ENCODE results near the gene BAIAP3.
A peak's percentile ranks its signal among the peaks of the same experiment; 100 is the strongest.

BAIAP3 gene

DNA sequence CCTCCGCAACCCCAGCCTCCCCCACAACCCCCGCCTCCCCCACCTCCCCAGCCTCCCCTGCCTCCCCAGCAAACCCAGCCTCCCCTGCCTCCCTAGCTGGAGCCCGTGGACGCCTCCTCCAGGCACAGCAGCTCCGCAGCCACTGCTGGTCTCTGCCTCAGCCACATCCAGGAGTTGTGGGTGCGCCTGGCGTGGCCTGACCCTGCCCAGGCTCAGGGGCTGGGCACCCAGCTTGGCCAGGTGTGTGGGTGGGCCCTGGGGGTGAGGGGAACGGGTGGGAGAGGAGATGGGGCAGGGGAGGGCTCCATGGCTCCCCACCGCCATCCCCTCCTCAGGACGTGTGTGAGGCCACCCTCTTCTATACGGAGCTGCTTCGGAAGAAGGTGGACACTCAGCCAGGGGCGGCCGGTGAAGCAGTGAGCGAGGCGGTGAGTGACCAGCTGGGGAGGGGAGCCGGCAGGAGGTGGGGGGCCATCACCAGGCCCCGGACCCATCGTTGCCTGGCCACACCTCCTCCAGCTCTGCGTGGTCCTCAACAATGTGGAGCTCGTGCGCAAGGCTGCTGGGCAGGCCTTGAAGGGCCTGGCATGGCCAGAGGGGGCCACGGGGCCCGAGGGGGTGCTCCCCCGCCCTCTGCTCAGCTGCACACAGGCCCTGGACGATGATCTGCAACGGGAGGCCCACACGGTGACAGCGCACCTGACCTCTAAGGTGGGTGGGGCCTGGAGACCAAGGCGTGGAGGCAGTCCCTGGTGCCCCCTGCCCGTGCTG, 12.4 kb downstream of the BAIAP3 start:
- no peak for DNase-seq

DNA sequence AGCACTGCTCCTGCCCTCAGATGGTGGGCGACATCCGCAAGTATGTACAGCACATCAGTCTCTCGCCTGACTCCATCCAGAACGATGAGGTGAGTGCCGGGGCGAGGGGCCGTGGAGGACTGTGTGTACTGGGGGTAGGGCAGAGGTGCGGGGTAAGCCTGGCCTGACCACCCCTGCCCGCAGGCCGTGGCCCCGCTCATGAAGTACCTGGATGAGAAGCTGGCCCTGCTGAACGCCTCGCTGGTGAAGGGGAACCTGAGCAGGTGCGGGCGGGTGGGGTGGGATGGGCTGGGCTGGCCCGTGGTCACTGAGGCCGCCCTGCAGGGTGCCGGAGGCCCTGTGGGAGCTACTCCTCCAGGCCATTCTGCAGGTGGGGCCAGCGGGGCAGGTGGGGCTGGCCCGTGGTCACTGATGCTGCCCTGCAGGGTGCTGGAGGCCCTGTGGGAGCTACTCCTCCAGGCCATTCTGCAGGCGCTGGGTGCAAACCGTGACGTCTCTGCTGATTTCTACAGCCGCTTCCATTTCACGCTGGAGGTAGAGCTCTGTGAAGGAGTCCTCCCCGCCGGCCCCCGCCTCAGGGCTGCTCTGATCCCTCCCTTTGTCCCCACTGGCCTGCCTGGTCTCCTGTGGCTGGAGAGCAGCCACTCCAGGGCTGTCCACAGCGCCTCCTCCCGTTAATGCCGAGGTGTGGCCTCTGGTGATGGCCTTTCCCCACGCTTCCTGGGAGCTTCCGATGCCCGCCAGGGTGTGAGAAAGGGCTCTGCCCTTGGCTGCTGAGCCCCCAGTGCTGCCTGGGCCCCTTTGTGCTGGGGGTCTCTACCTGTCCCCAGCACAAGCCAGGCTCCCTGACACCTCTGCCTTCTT, 13.2 kb downstream of the BAIAP3 start:
- no peak for DNase-seq

DNA sequence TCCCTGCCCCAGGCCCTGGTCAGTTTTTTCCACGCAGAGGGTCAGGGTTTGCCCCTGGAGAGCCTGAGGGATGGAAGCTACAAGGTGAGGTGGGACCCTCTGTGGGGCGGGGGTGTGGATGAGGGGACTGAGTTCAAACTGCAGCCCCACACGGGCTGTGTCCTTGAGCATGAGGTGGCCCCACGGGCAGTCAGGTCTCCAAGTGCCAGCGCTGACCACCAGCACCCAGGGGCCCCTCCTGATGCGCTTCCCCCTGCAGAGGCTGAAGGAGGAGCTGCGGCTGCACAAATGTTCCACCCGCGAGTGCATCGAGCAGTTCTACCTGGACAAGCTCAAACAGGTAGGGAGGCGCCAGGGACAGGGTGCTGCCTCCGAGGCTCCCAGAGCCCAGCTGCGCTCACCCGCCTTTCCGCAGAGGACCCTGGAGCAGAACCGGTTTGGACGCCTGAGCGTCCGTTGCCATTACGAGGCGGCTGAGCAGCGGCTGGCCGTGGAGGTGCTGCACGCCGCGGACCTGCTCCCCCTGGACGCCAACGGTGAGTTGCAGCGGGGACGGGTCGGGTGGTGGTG, 13.9 kb downstream of the BAIAP3 start:
- DNase-seq, result no peak

DNA sequence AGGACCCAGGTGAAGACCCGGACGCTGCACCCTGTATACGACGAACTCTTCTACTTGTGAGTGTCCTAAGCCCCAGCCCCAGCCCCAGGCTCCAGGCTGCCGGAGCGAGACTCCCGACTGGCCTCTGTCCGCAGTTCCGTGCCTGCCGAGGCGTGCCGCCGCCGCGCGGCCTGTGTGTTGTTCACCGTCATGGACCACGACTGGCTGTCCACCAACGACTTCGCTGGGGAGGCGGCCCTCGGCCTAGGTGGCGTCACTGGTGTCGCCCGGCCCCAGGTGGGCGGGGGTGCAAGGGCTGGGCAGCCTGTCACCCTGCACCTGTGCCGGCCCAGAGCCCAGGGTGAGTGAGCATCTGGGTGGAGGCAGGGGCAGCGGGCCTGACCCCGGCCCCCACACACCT, 14.5 kb downstream of the BAIAP3 start:
- DNase-seq, result no peak

DNA sequence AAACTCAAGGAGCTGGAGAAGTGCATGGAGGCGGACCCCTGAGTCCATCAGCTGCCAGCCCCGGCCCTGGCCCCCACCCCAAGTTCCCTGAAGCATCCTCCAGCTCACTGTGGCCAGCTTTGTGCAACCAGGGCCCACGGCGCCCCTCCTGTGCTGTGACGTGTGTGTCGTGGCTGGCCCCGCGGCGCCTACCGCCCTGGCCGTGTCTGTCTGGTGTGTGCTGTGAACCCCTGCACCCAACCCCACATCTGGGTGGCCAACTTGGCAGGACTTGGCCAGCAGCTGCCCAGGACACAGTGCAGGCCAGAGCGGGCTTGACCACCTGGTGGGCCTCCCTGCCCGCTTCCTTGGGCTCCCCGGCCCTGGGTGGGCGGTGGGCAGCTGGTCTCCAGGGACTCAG, 15.0 kb downstream of the BAIAP3 start:
- DNase-seq, result no peak

DNA sequence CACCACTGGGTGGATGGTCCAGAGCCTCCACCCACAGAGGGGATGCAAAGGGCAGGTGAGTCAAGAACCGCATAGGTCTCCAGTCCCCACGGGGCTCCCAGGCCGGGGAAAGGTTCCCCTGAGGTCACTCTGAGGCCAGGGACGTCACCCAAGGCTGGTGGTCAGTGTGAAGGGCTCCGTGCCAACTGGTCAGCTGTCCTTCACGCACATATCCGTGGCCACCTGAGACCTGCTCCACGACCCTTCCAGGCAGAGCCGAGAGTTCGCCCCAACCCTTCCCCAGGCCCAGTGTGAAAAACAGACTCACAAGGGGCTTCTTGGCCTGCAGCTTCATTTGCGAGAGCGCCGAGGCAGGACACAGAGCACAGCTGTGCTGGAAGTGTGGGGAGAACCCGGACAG, 15.5 kb downstream of the BAIAP3 start:
- DNase-seq, result no peak

DNA sequence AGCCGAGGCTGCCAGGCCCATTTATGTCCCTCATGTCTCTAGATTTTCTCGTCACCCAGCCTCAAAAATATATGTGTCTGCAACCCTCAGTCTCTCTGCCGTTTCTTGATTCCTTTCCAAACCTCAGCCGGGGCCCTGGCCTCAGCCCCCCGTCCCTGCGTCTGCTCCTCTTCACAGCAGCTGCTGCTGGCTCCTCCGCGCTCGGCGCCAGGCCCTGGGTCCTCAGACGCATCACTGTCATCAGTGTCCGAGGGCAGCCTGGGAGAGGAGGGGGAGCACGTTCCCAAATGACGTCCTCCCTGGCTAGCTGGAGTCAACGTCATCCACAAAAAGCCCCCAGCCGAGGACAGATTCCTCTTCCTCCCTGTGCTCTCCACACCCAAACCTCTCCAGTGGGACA, 15.9 kb downstream of the BAIAP3 start:
- DNase-seq, result peak in 1 of 58 donors; percentile 5

DNA sequence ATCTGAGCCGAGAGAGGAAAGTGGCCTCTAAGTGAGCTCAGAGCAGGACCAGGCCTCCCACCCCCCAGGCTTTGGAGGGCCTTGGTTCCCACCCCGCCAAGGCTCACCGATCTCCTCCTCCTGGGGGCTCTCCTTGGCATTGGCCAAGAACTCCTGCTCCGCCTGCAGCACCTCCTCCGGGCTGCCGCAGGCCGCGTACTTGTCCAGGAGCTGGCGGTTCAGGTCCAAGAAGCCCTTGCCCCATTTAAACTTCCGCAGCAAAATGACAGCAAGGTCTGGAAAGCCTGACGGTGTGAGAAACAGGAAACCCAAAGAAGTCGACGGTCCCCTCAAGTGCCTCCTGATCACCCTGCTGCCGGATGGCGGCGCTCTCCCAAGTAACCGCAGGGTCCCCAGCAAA, 16.5 kb downstream of the BAIAP3 start:
- DNase-seq, result no peak

DNA sequence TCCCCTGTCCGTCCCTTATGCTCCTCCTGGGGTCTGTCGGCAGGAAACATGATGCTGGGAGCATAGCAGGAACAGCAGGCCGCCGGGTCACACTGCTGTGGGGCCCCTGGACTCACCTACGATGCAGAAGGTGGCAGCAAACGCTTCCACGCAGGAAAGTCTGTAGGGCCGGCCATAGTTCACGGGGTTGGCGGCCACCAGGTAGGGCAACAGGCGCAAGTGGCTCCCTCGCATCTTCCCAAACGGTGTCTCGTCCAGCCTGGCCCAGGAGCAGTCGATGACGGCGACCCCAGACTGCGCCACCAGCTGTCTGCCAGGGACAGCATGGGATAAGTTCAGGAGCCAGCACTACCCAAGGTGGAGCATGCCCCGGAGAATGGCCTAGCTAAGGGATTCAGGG, 17.2 kb downstream of the BAIAP3 start:
- DNase-seq, result no peak

DNA sequence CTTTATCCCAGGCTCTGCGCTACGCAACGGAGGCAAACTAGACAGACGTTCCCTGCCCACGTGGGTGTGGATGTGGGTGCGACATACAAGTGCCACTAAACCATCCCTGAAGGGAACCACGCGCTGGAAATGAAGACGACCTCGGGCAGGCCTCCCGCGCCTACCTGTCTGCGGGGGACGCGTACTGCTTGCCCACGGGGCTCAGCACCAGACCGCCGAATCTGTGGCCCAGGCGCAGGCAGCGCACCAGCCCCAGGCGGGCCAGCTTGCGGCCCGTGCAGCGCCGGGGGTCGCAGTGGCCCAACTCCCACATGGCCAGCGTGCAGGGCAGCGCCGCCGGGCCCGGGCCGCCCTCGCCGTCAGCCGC, 17.8 kb downstream of the BAIAP3 start:
- DNase-seq, result no peak

DNA sequence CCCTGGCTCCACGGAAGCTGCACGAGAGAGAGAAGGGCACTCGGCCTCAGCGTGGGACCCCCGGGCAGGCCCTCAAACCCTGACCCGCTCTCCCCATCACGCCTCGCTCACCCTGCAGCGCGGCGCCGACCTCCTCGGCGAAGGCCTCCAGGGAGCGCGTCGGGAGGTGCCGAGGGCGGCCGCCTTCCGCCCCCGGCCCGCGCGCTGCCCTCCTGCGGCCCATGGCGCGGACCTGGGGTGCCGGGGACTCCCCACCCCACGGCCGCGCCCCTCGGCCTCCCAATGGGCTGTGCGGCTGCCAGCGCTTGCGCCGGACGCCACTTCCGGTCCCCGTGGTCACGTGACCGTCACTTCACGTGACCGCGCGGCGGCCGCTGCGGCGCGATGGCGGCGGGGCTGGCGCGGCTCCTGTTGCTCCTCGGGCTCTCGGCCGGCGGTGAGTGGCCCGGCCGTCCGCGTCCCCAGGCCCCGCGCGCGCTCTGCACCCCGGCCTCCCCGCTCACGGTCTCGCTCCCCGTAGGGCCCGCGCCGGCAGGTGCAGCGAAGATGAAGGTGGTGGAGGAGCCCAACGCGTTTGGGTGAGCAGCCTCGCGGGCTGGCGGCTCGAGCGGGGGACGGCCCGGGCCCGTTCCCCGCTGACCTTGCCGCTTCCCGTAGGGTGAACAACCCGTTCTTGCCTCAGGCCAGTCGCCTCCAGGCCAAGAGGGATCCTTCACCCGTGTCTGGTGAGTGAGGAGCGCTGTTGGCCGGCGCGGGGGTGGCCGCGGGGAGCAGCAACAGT, 18.3 kb downstream of the BAIAP3 start, which contains the start of the genes GNPTG and TSR3:
Gene GNPTG (plus strand): TSS at position 350 of the 781 bp plus-strand sequence. CDS start 35 bp downstream, at position 385.
Gene TSR3 (minus strand): TSS at position 297 of the 781 bp plus-strand sequence. CDS start 74 bp downstream, at position 223.
- DNase-seq, result peak in 56 of 58 donors; percentile 10 to 84 (median 68)

DNA sequence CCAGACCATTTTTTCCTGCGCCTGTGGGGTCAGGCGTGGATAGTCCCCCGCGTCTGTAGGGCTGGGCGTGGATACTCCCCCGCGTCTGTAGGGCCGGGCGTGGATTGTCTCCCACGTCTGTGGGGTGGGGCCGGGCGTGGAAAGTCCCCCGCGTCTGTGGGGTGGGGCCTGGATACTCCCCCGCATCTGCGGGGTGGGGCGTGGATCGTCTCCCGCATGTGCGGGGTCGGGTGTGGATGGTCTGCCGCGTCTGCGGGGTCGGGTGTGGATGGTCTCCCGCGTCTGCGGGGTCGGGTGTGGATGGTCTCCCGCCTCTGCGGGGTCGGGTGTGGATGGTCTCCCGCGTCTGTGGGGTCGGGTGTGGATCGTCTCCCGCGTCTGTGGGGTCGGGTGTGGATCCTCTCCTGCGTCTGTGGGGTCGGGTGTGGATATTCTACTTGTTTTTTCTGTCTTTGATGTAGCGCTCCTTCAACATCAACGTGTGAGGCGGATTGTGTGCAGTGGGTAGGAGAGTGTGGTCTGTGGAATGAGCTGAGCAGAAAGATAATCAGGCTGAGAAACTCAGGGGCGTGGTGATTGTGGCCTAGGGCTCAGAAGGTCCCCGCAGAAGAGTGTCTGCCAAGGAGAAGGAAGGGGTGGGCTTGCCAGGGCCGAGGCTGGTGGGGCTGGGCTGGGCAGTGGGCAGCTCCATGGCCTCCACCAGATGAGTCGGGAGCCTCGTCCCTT, 21.5 kb downstream of the BAIAP3 start:
- no peak for DNase-seq

DNA sequence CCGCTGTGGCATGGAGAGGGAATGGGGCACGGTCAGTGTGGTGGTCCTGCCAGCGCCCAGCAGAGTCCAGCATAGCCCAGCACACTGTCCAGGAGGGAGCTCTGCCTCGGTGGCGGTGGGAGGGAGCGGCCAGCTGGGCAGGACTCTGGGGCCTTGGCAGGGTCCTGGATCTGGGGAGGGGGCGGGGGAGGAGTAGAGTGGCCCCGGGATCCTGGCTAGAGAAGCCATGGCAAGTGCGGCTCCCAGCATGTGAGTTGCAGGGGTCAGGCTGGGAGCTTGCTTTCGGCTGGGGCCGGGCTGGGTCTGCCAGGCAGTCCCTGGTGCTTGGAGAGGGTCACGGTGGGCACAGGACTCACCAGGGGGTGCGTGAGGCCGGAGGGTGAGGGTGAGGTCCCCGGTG, 22.1 kb downstream of the BAIAP3 start:
- no peak for DNase-seq

DNA sequence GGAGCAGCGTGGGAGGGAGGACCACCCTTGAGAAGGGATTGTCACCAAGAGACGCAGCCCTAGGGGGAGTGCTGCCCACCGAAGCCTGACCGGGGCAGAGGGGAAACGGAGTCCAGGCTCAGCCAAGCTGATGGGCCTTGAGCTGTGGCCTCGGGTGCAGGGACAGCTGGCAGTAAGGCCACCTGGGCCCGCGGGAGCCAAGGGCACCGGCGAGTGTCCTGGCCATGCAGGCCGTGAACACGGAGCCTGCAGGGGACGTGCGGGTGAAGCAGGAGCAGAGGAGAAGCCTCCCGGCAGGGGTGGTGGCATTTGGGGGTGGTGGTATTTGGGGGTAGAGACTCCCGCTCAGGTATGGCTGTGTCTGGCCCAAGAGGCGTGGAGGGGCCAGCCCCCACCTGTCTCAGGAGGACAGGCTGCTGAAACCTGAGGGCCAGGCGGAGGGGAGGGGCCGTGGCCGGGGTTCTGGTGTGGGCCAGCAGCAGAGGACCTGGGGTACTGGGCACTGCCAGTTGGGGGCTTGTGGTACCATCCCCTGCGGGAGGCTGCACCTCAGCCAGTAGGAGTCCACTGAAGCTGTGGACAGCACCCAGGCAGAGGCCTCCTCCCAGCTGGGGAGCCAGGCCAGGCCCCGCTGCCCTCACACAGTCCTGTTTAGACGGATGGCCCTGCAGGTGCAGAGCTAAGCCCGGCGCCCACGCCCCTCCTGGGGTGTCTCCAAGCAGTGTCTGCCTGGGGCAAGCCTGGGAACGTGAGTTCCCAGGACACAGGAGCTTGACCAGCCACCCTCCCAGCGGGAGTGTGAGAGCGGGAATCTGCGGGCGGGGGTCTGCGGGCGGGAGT, 22.8 kb downstream of the BAIAP3 start:
- no peak for DNase-seq

DNA sequence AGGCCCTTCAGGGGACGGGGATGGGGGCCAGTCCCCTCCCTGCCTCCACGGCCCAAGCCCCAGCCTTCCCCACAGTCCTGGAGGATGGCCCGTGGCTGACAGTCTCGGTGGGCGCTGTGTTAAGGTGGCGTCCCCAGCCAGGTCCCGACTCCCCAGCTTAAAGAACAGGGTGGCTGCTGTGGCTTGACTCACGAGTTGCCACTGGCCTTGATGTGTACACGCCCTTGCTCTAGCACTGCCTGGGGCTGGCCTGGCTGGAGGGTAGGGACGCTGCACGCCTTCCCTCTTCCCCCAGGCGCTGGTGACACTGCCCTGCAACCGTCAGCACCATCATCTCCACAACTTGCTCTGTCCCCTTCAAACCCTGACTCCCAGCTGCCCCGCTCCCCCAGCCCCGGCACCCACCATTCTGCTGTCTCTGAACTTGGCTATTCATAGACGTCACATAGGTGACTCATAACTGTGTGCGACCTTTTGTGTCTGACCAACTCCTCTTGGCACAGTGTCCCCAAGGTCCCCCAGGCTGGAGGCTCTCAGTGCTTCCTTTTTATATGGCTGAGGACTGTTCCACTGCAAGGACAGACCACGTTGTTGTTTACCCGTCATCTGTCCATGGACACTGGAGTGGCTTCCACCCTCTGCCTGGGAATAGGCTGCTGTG, 24.6 kb downstream of the BAIAP3 start:
- no peak for DNase-seq

DNA sequence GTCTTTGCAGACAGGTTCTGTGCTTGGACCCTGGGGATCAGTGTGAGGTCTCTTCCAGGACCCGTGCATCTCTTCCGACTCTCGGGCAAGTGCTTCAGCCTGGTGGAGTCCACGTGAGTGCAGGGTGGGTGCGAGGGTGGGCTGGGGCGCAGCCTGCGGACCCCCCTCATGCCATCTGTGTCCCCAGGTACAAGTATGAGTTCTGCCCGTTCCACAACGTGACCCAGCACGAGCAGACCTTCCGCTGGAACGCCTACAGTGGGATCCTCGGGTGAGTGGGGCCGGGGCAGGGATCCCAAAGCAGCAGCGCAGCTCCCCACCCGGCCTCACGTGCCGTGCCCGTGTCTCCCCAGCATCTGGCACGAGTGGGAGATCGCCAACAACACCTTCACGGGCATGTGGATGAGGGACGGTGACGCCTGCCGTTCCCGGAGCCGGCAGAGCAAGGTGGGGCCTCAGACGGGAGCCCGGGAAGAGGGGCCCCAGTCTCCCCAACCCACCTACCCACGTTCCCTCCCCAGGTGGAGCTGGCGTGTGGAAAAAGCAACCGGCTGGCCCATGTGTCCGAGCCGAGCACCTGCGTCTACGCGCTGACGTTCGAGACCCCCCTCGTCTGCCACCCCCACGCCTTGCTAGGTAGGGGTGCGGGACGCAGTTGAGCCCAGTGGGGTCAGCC, 28.4 kb downstream of the BAIAP3 start:
- no peak for DNase-seq

DNA sequence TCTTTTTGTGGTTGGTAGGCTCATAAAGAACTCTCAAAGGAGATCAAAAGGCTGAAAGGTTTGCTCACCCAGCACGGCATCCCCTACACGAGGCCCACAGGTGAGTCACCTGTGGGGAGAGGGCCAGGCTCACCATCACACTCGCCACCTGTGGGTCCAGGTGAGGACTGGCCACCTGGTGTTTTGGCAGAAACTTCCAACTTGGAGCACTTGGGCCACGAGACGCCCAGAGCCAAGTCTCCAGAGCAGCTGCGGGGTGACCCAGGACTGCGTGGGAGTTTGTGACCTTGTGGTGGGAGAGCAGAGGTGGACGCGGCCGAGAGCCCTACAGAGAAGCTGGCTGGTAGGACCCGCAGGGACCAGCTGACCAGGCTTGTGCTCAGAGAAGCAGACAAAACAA, 29.4 kb downstream of the BAIAP3 start:
- DNase-seq, result no peak

DNA sequence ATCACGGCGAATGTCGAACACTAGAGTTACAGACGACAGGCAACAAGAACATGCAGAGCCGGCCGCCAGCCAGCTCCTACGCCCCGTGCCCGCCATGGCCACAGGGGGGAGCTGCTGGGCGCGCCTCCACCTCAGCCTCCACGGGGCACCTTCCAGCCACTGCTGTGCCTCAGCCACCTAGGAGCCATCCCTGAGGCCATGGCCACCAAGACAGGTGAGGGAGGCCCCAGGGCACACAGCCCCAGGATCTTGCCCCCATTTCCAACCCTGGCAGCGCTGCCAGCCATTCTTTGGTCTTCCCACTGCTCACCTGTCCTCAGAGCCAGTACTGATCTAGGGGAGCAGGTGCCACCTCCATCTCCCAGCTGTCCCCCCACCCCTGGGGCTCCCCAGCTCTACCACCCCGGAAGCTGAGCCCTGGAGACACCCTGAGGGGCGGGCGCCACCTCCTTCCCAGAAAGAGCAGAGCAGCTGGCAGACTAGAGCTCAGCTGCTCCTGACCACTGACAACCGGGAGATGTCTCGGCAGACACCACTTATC, 30.1 kb downstream of the BAIAP3 start:
- DNase-seq, result peak in 12 of 58 donors; percentile 2 to 54 (median 25)

All from anterior cingulate cortex (tissue), 58 donors.